Activated CD4-positive, CD25-positive, alpha-beta regulatory T cell treated with anti-CD3 and anti-CD28 coated beads, Interleukin-2, amount 50 U/mL, for 24 hours (primary cell): ENCODE measurements around the gene B4GALT5.
"Not testable (repeated sequence)": the region's sequence is repeated elsewhere in the genome, so short reads cannot be mapped to it uniquely, and the experiment has no call there.

Experiments
- ATAC-seq, 2 donors: fragments of 150-1000 bp; cut with Tn5 transposase; one replicate each; pipeline ENCODE4 v1.10.0; 2021; ENCODE audit warnings: mild to moderate bottlenecking in 1 of 2, moderate library complexity in 1 of 2

B4GALT5 gene

GRCh38 chr20:49656304-49656703 is 57.4 kb downstream of the B4GALT5 start:
- no peak for ATAC-seq

DNA sequence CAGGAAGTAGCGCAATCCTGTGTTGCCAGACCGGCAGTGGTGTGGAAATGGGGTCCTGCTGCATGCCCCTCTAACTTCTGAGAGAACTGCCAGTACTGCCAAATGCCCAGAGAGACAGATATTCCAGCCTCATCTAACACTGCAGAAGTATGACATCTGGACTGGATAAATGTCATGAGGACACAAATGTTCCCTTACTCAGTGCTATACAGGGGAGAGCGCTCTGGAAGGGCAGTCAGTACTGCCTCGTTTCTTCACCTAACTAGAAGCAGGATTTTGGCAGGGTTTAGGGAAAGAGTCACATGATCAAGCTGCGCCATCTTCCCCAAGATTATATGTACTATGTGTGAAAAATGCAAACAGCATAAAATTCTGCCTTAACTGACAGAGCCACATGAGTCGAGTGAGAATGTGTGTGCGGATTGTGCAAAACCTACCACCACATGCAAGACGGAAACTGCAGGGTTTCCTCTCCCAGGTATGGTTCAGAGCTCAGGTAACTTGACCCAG is 59.7 kb downstream of the B4GALT5 start:
- ATAC-seq, result no peak

GRCh38 chr20:49649672-49650071 is 64.0 kb downstream of the B4GALT5 start:
- ATAC-seq, result no peak

GRCh38 chr20:49647550-49647949 is 66.1 kb downstream of the B4GALT5 start:
- no peak for ATAC-seq

- no peak for ATAC-seq
These were observed 67.2 kb downstream of the B4GALT5 start for GRCh38 chr20:49646528-49646927.

DNA sequence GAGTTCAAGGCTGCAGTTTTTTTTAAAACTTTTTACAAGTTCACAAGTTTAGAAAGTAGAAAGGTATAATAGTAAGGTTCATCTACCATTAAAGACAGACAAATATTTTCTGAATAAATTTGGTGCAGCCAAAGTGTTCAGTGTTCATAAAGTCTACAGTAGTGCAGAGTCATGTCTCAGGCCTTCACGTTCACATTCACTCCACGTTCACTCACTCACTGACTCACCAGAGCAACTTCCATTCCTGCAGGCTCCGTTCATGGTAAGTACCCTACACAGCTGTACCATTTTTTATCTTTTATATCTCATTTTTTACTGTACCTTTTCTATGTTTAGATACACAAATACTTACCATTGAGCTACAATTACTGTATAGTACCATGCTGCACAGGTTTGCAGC is 67.6 kb downstream of the B4GALT5 start:
- no peak for ATAC-seq

DNA sequence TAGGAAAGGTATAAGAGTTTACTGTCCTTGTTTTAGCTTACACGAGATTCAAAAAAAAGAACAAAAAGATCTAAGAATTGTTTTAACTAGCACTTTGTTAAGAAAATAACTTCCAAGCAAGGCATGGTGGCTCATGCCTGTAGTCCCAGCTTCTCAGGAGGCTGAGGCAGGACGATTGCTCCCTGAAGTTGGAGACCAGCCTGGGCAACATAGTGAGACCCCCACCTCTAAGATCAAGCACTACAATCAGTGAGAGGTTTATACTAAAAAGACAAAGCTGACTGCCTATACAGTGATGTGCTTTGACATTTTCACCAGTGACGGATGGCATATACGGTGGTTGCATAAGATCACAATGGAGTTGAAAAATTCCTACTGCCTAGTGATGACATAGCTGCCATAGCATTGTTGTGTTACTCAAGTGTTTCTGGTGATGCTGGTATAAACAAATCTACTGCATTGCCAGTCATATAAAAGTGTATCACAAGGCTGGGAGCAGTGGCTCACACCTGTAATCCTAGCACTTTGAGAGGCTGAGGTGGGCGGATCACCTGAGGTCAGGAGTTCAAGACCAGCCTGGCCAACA is 68.6 kb downstream of the B4GALT5 start:
- ATAC-seq, result no peak

DNA sequence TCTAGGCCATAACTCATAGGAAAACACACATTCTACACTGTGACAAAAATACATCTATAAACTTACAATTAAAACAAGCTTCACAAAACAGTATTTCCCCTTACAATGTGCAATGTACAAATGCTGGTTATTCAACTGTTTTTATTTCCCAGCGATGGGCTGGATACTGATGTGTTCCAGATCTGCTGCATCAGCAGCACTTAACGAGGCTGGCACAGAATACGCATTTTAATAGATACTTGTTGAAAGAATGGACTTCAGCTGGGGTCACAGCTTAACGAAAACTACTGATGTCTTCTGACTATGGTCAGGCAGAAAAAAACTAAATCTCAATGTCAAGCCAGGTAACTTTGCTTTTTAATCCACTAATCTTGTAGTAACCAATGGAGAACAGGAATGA is 70.9 kb downstream of the B4GALT5 start:
- no peak for ATAC-seq

DNA sequence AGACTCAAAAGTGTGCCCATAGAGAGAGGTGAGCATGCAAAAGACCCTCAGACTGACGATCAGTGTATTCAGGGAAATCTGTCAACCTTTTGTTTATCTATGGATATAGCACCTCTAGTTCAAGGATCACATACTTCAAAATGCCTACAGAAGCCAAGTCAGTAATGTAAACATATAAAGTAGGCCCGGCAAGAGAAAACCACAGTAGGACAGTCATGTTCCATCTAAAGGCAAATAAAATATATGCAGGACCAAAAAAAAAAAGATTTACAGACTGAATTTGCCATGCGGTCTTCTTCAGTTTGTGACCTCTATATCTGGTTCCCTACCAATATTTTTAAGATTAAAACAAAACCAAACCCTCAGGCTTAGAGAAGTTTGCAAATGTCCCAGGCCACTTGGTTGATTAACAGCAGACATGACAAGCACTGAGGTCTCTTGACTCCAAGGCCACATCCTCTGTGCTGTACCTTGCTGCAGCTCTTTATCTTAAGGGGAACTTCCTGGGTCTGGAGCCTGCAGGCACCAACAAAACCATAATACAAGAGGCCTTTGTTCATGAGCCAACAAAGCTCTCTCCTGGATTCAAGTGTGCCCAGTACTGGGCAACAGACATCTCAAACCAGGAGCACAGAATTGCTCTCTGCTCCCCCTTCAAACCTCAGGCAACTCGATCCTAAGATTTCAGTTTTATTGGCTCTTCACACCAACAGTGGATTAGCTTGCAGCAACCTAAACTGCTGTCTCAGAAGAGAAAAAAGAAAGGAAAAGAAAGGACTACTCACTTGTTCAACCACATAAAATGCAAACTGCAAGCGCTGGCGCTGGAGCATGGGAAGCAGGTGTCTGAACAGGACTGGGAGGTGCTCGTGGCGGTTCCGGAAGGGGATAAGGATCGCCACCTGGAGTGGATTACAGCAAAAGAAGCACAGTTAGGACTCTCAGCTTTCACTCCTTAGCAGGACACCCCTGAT is 71.7 kb downstream of the B4GALT5 start:
- ATAC-seq, result no peak

DNA sequence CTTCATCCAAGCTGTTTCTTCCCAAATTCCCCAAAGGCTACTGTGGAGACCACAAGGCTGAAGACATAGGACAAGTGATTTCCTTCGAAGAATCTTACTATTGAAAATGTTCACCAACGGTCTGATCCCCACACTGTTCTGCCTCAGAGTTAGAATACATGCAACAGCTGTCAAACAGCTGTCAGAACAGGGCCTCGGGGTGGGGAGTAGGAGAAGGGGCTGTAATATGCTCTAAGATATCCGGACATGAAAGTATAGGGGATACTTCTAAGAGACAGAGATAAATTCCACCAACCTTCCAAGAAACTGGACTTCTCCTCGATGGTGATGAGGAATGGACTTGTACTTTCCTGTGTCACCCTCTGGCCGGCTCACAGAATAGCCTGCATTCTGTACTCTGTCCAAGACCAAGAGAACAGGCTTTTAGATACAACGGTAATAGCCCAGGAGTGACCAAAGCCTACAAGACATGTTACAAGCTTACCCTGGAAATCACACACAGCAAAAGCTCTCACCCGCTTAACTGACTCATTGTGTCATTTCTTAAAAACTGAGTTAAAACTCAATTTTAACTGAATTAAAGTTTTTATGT is 76.5 kb downstream of the B4GALT5 start:
- no peak for ATAC-seq

- no peak for ATAC-seq
These were observed 77.2 kb downstream of the B4GALT5 start for GRCh38 chr20:49636447-49636846.

GRCh38 chr20:49635866-49636265 is 77.8 kb downstream of the B4GALT5 start:
- ATAC-seq, result no peak

- ATAC-seq, result no peak
These were observed 78.5 kb downstream of the B4GALT5 start for GRCh38 chr20:49635166-49635565.

DNA sequence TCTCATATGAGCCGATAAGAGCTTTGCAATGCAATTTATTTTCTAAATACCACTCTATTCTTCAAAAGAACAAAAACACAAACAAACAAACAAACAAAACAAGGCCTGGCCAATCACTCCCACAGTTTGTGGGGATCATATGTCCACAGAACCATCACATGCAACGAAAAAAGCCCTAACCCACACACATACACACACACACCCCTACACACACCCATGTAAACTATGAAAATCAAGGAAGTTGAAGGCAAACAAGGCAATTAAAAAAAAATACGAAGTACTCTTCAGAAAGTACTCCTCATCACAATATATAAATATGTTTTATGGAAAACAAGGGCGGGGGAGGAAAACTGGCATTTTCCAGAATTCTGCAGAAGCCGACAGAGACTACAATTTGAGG is 79.6 kb downstream of the B4GALT5 start:
- ATAC-seq, result no peak

- ATAC-seq, result no peak
These were observed 80.0 kb downstream of the B4GALT5 start for GRCh38 chr20:49633643-49634042.

- no peak for ATAC-seq
These were observed 80.7 kb downstream of the B4GALT5 start for GRCh38 chr20:49633023-49633422.

DNA sequence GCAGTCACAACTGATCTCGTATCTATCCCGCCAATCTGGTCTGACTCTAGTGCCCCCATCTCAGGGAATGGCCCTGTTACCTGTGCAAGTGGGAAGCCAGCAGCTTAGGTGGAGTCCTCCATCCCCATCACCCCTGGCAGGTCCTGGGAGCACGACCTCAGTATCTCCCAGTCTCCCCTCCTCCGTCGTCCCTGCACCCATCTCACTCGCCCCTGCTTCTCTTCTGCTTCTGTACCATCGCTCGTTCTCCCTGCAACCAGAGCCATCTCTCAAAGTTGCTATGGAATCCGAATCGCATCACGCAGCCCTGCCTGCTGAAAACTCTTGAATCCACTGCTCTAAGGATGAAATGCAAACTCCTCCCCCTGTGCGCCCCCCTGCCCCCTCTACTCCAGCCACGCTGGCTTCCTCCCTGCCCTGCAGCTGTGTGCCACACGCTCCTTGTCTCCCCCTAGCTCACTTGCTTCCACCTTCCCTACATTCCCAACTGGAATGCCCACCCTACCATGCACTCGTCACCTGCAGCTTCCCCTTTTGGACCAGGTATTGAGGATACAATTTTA is 81.7 kb downstream of the B4GALT5 start:
- no peak for ATAC-seq

DNA sequence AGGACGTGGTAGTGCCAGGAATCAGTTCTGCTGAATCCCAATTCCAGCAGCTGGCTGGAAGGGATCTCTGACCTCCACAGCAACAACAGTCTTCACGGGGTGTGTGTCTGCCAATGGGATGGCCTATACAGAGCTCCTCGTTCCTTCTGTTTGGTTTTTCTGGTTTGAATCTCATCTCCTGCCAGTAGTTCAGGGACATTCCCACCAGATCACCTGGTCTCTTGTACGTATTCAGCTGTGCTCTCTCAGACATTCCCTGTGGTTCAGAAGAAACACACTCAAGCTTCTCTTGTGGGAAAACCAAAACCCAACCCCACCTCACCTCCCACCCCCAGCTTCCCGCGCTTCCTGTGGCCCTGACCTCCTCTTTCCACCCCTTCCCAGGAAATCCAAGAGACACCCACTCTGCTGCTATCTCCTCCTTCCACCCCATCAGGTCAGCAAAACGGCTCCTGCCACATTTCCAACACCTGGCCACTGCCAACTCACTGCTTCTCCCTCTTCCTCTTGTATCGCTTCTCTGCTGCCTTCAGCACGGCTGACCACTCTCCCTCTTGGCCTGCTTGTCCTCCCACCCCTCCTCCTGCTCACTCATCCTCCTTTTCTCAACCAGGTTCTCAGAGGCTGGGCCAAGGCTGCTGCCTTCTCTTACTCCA is 82.5 kb downstream of the B4GALT5 start:
- no peak for ATAC-seq

- no peak for ATAC-seq
These were observed 83.2 kb downstream of the B4GALT5 start for GRCh38 chr20:49630396-49630951.

DNA sequence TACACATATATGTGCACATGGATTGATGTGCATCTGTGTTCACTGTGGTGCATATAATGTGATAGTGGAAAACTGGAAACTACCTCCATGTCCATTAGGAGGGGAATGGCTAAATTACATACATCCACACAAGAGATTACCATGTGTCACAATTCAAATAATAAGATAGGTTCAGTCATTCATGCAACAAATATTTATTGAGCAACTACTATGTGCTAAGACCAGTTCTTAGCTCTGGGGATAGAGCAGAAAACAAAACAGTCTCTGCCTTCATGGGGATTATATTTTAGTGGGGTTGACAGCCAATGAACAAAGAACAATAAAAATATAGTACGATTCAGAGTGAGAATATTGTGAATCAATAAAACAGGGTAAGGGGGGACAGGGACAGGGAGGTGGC is 84.1 kb downstream of the B4GALT5 start:
- no peak for ATAC-seq

GRCh38 chr20:49628280-49628679 is 85.4 kb downstream of the B4GALT5 start:
- ATAC-seq, result not testable (repeated sequence)

DNA sequence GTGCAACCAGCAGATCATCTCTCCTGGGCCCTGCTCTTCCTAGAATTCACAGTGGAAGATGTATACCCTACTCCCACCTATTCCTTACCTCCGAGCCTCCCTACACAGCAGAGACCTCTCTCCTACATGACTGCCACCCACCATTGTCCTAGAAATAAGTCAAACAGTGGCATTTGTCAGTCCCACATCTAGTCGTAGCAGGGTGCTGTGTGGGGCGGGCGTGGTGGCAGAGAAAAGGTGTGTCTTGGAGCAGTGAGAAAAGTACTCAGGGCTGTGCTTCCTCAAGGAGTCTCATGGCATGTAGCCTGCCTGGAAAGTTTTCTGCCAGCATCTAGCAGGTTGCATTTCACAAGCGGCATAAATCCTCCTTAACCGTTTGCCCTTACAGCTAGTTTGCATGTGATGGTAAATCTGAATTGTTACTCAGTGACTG is 86.3 kb downstream of the B4GALT5 start:
- ATAC-seq, result no peak
